GM18502 (cell line): ENCODE results near the gene C14orf180.

Experiments
- ATAC-seq: cut with Tn5 transposase; IDR thresholded peaks from one replicate; pipeline ENCODE4 v1.9.1; 2021; ENCODE audit warnings: mild to moderate bottlenecking; ENCODE audit not compliant: unreplicated experiment, poor library complexity

Gene C14orf180

DNA sequence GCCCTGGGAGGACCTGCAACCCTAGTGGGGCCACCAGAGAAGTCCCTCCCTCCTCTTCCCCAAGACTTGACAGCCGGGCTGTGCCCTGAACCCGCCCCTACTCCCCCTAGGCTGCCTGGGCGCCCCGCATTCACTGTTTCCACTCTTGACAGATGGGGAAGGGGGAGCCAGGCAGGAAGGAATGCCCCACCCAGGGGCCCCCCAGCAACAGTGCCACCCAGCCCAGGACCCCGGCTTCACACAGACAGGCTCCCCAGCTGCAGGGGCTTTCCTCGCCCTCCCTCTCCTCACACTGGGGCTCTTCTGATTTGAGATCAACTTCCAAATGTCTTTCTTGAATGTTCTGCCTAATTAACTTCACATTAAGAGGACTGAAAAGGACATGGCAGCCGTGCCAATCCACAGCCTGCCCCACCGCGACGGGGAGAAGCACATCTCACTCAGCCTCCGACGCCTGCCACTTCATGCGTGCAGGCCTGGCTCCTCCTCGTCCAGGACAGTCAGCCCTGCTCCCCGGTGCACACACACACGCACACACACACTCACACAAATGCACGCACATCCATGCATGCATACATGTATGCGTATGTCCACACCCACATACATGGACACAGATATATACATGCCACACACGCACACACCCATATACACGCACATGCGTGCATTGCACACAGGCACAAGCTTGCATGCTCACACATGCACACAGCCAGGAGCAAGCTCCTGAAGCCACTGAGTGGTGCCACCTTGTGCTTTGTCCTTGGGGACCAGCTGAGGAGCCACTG is 19.6 kb upstream of the C14orf180 start:
- ATAC-seq = no peak

DNA sequence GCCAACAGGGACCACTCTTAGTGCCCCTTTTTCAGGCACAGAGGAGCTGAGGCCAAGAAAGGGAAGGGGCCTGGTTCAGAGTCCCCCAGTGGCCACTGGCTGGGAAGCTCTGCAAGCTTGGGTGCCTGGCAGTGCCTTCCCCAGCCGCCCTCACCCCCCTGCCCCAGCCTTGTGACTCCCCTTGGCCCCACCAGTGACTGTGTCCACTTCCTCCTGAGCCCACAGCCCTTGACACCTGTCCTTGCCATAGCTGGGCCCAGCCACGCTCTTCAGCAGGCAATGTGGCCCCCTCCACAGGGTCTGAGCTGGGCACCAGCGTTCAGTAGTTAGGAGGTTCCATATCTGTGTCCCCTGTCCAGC is 19.0 kb upstream of the C14orf180 start:
- no peak for ATAC-seq

DNA sequence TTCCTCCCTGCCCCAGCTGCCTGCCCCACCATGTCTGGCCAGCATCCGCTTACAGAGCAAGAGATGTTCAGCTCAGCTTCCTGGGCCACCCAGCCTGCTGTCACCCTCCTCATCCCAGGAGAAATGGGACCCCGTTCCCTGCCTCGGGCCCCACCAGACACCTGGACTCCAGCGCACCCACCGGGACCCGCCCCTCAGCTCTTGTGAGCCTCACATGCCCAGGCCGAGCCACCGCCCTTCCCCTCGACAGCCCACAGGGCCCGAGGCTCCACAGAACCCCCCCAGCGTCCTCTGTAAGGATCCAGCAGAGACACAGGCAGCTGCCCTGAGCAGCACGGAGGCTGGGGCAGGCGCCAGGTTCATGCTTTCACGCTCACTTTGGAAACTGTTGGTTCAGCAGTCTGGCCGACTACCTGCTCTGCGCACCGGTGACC is 18.4 kb upstream of the C14orf180 start:
- no peak for ATAC-seq

DNA sequence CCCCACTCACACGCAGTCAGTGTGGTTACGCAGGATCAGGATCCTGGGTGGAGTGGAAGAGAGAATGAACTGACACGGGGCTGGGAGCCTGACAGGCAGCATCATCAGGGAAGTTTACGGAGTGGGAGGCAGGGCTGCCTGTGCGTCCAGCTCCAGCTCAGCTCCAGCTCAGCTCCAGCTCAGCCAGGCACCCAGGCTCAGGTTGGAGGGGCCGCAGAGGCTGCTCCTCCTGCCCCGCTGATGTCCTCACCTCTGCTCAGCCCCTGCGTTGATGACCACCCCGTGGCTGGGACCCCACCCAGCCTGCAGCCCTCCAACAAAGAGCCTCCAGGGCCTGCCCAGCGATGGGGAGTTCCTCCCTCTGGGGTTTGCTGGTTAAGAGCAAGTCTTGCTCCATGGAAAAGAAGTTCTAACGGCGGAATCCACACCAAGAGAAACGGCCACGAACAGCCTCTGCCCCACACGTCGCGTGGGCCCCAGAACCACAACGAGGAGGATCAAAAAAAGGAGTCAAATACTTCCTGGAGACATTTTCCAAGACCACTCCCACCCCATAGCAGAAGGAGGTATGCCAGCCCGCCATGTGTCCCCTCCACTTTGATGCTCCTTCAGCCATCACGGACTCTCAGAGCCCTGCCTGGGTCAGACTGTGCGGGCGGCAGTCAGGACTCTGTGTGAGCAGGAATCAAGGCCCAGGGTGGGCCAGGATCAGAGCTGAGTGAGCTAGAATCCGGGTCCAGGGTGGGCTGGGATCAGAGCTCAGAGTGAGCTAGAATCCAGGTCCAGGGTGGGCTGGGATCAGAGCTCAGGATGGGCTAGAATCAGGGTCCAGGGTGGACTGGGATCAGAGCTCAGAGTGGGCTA is 17.7 kb upstream of the C14orf180 start:
- no peak for ATAC-seq

DNA sequence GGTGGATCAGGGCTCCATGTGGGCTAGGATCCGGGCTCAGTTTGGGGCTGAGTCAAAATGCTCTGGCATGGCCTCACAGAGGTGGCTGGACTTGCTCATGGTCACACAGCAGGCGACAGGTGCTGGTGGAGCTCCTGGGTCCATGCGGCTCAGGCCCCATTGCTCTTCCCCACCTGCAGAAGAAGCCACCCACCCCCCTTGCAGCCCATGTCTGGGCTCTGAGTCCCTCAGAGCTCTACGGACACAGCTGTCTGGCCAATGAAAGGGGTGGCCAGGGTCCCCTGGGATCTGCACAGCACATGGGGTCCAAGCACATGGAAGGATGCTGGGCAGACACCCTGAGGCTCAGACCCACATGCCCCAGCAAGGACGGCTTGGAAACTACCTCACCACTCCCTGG is 17.0 kb upstream of the C14orf180 start:
- no peak for ATAC-seq

DNA sequence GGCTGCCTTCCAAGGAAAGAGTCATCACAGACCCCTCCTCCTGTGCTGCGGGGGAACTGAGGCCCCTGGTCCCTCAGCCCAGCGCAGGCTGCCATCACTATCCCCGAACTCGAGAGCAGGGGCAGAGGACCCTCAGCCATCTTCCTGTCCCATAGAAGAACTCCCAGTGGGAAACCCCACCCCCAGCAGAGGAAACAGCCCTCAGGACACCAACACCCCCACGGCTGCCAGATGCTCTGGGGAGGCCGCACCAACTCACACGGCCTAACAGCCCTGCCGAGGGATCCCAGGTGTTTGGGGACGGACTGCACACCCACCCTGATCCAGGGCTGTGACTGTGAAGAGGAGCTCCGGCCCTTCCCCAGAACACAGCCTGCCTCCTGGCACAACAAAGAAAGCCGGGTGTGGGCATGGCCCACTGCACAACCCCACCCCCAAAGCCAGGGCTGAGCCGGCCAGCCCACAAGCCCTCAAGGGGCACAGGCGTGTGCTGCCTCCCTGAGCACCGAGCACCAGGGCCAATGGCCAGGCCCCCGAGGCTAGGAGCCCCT is 16.3 kb upstream of the C14orf180 start:
- ATAC-seq = no peak

DNA sequence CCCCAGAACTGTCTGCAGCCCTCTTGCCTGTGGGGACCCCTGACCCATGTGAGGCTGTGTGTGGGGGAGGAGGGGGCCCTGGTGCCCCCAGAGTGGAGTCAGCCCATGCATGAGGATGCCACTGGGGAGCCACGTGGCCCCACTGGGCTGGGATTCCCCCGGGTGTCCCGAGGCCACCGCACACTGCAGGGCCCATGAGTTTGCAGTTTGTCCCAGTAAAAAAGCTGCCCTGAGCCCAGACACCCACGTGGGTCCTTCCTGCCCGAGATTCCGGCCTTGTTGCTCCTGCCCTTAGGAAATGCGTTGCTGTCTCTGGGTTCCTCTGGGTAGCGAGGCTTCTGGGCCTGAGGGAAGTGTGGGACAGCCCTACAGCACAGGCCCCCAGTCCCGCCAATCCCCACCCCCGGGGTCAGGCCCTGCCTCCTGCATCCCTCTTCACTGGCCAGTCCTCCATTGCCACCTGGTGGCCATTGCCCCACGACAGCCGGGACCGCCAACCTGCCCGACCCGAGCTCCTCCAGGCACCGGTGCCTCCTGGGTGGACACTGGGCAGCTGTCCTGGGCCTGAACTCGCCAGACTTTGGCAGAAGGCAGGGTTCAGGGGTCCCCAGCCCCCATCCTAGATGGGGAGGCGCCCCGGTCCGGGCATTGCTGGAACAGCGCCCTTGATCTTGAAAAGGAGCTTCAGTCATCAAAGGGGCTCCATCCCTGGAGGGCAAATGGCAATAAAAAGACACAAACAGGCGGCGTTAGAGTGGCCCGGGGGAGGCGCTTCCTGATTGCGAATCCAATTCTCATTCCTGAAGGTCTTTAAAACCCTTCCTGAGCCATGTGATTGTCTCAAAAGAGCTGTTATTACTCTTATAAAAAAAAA is 15.6 kb upstream of the C14orf180 start:
- no peak for ATAC-seq

DNA sequence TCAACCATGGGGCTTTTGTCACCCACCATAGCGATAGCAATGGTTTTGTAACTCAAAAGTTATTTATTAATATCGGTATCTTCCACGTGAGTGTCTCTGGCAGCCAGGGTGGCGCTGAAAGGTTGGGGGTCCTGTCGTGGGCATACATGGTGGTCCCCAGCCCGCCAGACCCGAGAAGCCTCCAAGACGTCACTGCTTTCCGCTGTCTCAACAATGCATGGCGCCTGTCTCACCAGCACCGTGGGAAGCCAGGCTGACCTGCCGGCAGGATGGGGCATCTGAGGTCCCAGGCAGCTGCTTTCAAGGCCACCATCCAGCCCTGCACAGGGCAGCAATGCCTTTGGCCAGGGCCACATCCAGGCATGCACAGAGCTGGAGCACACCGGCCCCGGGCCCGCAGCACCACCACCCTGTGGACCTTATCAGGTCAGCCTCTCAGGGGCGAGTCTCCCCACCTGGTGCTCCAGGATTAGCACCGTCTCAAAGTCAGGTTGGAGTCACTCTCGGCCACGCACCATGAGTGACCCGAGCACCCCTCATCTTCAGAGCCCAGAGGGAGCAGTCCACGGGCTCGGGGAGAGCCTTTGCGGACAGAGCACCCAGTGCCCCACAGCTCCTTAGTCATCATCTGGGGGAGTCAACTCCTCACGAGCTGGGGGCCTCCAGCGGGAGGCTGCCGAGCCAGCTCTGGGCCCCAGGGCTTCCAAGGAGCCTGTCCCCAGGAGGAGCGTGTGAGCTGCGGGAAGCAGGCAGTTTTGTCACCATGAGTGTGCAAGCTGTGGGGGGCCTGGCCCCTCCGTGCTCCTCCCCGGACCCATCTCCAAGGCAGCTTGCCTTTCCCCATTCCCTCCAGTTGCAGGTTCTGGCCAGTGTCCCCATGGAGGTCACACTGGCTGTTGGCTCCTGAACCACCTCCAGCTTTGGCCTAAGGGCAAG is 14.6 kb upstream of the C14orf180 start:
- no peak for ATAC-seq

DNA sequence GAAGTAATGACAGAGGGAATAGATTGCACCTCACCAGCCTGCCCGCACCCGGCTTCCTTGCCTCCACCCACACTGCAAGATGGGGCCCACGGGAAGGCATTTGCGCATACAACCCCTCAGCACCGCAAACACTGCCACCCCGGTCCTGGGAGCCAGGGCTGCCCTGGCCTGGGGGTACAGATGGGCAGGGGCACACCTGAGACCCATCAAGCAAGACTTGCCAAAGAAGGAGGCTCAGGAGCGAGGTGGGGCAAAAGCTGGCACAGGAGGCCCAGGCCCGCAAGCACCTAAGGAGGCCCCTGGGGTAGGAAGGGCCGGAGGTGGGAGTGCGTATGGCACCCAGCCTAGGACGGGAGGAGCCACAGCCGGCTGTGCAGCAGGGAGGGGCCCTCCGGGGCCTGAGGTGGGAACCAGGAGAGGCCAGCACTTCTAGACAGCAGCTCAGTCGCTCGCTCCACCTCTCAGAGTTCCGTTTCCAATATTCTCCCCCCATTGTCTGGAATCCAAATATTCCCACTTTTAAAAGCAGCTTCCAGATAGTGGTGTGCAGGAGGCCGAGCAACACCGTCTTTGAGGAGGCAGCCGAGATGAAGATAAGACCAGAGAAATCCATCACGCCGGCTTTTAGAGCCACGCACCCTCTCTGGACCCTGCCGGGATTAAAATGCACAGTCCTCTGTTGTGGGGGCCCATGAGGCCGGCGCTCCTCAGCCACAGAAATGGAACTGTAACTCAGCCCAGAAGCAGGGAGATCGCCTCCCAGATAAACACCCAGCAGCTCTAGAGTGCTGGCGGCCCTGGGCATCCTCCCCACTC is 12.2 kb upstream of the C14orf180 start:
- ATAC-seq = no peak

DNA sequence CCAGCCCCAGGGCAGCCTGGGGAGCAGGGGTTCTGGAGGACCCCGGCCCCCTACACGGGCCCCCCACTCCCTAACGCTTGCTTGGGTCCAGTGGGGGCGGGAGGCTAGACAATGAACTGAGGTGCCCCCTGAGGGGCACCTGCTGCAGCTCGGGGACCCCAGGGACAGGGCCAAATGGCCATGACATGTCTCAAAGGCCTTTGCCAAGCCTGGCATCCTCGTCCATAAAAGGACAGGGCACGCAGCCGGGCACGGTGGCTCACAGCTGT is 11.7 kb upstream of the C14orf180 start:
- no peak for ATAC-seq

DNA sequence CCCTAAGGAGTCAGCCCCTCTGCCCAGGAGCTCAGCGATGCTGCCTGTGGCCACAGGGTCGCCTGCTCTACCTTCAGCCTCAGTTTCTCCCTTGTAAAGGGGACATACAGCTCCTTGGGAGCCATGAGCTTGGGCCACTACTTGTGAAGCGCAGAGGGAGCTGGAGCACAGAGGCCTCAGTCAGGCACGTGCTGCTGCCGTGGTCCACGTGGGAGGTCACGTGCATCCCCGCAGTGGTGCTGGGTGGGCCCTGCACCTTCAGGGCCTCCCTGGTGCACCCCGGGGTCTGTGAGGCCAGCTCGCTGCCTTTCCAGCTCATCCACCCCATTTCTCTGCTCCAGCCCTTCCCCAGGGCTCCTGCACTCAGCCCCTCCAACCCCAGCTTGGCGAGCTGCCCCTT is 10.9 kb upstream of the C14orf180 start:
- ATAC-seq = no peak

DNA sequence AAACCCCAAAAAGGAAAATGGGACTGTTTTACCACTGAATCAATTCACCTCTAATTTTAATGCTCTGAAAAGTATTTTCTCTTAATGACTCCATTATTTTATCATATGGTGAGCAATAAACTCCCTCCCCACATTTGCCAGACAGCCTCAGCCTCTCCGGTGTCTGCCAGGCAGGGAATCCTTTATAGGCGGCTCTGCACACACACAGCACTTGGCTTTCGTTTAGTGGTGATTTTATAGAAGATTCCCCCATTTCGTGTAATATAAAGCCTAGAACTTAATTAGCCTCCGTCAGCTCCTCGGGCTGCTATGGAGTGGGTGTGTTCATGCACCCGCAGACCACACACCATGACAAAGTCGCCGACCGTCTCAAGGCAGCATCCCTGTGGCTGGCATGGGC is 10.1 kb upstream of the C14orf180 start:
- no peak for ATAC-seq

DNA sequence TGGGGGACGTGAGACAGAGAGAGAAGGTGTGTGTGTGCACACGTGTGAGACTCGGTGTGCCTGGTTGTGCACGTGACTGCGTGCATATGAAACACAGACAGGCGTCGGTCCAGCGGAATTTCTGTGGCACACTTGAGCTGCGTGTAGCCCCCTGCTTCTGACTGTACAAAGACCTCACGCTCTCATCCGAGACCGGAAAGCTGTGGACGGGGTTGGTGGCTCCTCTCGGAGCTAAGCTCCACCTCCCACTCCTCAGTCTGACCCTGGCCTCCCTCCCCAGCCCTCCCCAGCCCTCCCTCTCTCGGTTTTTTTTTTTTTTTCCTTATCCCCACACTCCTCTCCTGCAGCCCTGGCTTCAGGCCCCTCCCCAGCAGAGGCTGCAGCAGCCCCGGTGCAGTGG is 8.3 kb upstream of the C14orf180 start:
- ATAC-seq = no peak

DNA sequence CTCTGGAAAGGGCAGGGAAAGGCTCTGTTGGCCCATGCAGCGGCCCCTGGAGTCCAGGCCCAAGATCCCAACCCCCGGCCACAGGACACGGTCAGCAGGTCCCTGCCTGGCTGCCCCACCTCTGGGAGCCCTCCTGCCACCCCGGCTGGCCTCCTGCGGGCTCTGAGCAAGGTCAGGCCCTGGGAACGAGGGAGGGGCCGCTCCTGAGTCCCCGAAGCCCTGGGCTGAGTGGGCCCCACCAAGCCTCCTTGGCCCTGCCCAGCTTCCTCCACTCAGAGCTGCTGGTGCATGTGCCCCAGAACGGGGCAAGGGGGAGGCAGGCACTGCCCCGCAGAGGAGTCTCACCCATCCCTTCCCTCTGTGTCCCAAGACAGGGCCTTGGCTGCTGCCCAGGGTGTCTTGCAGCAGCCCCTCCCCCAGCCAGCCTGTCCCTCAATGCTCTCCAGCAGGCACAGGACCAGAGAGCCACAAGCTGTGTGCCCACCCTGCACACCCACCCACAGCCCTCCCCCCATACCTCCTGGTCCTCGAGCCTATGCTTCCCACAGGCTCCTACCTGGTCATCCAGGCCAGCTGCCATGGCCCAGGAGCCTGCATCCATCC is 7.4 kb upstream of the C14orf180 start:
- ATAC-seq = no peak

DNA sequence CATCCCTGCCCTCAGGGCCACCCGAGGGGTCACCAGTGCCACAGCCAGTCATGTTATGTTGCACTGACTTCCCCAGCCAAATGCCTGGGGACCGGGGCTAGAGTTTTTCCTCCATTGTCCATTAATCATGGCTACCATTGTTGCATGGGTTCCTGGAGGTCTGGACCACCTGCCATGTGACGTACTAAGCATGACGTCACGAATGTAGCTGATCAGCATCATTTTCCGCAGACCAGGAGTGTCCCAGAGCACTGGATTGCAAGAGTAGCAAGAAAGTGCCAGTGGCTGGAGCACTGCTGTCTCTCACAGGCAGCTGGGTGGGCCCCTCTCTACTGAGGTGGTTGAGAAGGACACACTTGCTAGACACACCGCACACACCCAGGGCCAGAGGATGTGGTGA is 6.9 kb upstream of the C14orf180 start:
- ATAC-seq = no peak

DNA sequence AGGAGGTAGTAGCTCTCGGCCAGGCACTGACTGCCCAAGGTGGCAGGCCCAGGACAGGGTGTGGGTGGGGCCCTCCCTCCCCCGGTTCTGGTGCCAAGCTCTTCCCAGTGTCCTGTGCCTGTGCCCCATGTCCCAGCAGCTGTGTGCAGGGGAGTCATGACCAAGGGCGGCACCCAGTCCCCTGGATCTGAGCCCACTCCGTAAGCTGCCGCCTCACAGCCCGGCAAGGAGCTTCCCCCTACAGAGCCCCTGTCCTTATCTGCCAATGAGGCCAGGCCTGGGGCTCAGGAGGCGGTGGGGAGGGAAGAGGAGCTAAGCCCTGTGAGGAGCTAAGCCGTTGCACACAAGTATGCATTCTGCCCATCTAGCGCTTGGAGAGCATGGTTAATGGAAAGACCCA is 5.6 kb upstream of the C14orf180 start:
- no peak for ATAC-seq

DNA sequence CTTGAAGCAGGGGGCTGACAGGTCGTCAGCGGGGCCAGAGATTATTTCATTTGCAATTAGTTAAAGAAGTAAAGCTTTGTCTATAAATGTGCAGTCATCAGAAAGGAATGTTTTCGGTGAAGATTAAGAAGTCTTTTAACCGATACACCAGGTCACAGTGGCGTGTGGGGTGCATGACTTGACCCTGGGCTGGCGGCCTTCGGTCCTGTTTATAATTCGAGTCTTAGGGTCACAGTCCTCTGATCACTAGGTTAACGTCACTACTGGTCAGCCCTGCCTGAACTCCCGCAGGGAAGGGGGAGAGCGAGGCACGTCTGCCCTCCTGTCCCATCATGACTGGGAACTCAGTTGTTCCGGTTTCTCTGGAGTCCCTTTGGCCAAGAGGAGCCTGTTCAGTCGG is 5.0 kb upstream of the C14orf180 start:
- ATAC-seq = no peak

DNA sequence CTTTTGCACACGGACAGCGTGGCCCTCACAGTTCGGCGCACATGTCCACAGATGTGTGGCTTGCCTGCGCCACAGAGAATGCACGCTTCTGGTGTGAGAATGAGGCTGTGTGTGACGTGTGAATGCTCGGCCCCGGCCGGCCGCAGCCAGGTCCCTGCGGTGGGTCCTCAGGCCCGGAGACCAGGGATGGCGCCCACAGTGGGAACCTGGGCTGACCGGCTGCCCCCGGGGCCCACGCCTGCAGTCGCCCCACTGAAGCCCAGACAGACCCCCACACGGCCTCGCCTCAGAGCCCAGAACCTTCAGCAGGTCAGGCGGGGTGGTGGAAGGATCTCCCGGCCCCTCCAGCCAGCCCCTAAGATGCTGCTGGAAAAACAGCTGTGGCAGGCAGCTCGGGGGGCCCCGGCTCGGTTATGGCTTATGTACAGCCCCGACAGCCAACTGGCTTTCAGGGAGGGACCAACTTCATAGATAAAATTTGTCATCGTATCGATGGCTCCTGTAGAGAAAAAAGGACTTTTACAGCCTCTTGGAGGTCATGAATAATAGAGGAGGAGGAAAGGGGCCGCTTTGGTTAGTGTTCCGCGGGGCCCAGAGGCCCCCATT is 4.5 kb upstream of the C14orf180 start:
- ATAC-seq = no peak
